SK-N-SH treated with all-trans-retinoic acid at 6 μM for 48 hours (cell line): Measurements from ENCODE around the gene HOMER1.

ENCODE experiments used
- ATAC-seq: fragments of 200-7000 bp; cut with Tn5 transposase; 3 replicates; pipeline ENCODE4 v1.9.1; 2020; ENCODE audit warnings: mild to moderate bottlenecking, moderate library complexity
- ARNTL ChIP-seq: fragments of 450-650 bp; formaldehyde crosslinking; IDR thresholded peaks from 2 replicates; pipeline ENCODE4 v1.5.0; 2020; ENCODE audit warnings: low read depth, mild to moderate bottlenecking, moderate library complexity, borderline replicate concordance
- BACH2 ChIP-seq: fragments of 250-450 bp; sonication (Bioruptor Pico); IDR thresholded peaks from 2 replicates; pipeline ENCODE4 v1.9.0; 2021; ENCODE audit warnings: mild to moderate bottlenecking, borderline replicate concordance
- CSDC2 ChIP-seq: fragments of 250-450 bp; sonication (Bioruptor Pico); IDR thresholded peaks from 2 replicates; pipeline ENCODE4 v1.5.0; 2020; ENCODE audit warnings: mild to moderate bottlenecking, moderate library complexity
- ESRRG ChIP-seq: fragments of 250-450 bp; sonication (Bioruptor Pico); IDR thresholded peaks from 2 replicates; pipeline ENCODE4 v1.6.1; 2021; ENCODE audit warnings: mild to moderate bottlenecking
- GLIS3 ChIP-seq: fragments of 250-450 bp; sonication (Bioruptor Pico); IDR thresholded peaks from 2 replicates; pipeline ENCODE4 v1.5.0; 2020; ENCODE audit warnings: mild to moderate bottlenecking, moderate library complexity
- ISL1 ChIP-seq: fragments of 250-450 bp; sonication (Bioruptor Pico); IDR thresholded peaks from 2 replicates; pipeline ENCODE4 v2.1.2; 2022; ENCODE audit warnings: mild to moderate bottlenecking, moderate library complexity
- OSR1 ChIP-seq: fragments of 250-450 bp; sonication (Bioruptor Pico); IDR thresholded peaks from 2 replicates; pipeline ENCODE4 v1.8.0; 2022; ENCODE audit warnings: moderate library complexity, mild to moderate bottlenecking, inconsistent platforms
- PPARA ChIP-seq: fragments of 250-450 bp; sonication (Bioruptor Pico); IDR thresholded peaks from 2 replicates; pipeline ENCODE4 v1.5.0; 2020; ENCODE audit warnings: mild to moderate bottlenecking, borderline replicate concordance
- RARB ChIP-seq: fragments of 250-450 bp; sonication (Bioruptor Pico); IDR thresholded peaks from 2 replicates; pipeline ENCODE4 v1.8.0; 2021; ENCODE audit warnings: mild to moderate bottlenecking, moderate library complexity
- SNAI2 ChIP-seq: fragments of 250-450 bp; sonication (Bioruptor Pico); IDR thresholded peaks from 2 replicates; pipeline ENCODE4 v1.5.0; 2020; ENCODE audit warnings: mild to moderate bottlenecking, moderate library complexity
- TCF4 ChIP-seq: fragments of 250-450 bp; sonication (Bioruptor Pico); IDR thresholded peaks from 2 replicates; pipeline ENCODE4 v1.8.0; 2021; ENCODE audit warnings: mild to moderate bottlenecking, moderate library complexity, borderline replicate concordance
- TOX ChIP-seq: fragments of 250-450 bp; sonication (Bioruptor Pico); IDR thresholded peaks from 2 replicates; pipeline ENCODE4 v1.8.0; 2021; ENCODE audit warnings: mild to moderate bottlenecking, moderate library complexity, borderline replicate concordance
- ZC3H10 ChIP-seq: fragments of 250-450 bp; sonication (Bioruptor Pico); IDR thresholded peaks from 2 replicates; pipeline ENCODE4 v1.5.1; 2021; ENCODE audit warnings: mild to moderate bottlenecking, moderate library complexity
- ZFP3 ChIP-seq: fragments of 250-450 bp; sonication (Bioruptor Pico); IDR thresholded peaks from 2 replicates; pipeline ENCODE4 v1.5.0; 2020; ENCODE audit warnings: mild to moderate bottlenecking, moderate library complexity
- ZFP30 ChIP-seq: fragments of 450-650 bp; formaldehyde crosslinking; IDR thresholded peaks from 2 replicates; pipeline ENCODE4 v1.5.0; 2022; ENCODE audit warnings: mild to moderate bottlenecking, moderate library complexity
- ZNF565 ChIP-seq: fragments of 450-650 bp; formaldehyde crosslinking; conservative IDR thresholded peaks from 2 replicates; pipeline ENCODE4 v1.5.0; 2020; ENCODE audit warnings: low read depth, mild to moderate bottlenecking, moderate library complexity
- ZNF8 ChIP-seq: fragments of 450-650 bp; formaldehyde crosslinking; IDR thresholded peaks from 2 replicates; pipeline ENCODE4 v1.5.0; 2020; ENCODE audit warnings: mild to moderate bottlenecking, moderate library complexity
- TF ChIP-seq, protein P1 (sequence below): fragments of 250-450 bp; sonication (Bioruptor Pico); IDR thresholded peaks from 2 replicates; pipeline ENCODE4 v1.5.1; 2020; ENCODE audit warnings: low read depth, mild to moderate bottlenecking, moderate library complexity
- TF ChIP-seq, protein P2 (sequence below): fragments of 250-450 bp; sonication (Bioruptor Pico); IDR thresholded peaks from 2 replicates; pipeline ENCODE4 v1.8.0; 2020; ENCODE audit warnings: mild to moderate bottlenecking, moderate library complexity, borderline replicate concordance
- TF ChIP-seq, protein P3 (sequence below): fragments of 250-450 bp; sonication (Bioruptor Pico); IDR thresholded peaks from 2 replicates; pipeline ENCODE4 v1.5.0; 2020; ENCODE audit warnings: mild to moderate bottlenecking, moderate library complexity
- TF ChIP-seq, protein P4 (sequence below): fragments of 250-450 bp; sonication (Bioruptor Pico); IDR thresholded peaks from 2 replicates; pipeline ENCODE4 v1.5.1; 2021; ENCODE audit warnings: mild to moderate bottlenecking, moderate library complexity

Gene HOMER1

DNA sequence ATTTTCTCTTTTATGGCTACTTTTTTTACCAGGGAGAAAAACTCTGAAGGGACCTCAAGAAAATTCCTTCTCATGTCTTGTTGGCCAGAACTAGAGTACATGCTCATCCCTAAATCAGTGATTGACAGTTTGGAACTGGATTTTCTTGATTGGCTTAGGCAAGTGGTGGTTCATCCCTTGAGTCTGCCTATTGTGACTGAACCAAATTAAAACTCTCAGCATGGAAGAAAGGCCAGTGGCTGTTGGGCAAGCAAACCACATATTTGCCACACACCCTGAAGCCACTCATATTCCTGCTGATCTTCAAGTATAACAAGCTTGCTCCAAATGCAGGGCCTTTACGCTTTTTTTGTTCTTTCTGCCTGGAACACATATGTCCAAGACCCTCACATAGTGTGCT, 7.2 kb upstream of the HOMER1 start:
- TF ChIP-seq, protein P1, sequence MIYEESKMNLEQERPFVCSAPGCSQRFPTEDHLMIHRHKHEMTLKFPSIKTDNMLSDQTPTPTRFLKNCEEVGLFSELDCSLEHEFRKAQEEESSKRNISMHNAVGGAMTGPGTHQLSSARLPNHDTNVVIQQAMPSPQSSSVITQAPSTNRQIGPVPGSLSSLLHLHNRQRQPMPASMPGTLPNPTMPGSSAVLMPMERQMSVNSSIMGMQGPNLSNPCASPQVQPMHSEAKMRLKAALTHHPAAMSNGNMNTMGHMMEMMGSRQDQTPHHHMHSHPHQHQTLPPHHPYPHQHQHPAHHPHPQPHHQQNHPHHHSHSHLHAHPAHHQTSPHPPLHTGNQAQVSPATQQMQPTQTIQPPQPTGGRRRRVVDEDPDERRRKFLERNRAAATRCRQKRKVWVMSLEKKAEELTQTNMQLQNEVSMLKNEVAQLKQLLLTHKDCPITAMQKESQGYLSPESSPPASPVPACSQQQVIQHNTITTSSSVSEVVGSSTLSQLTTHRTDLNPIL (CRISPR knock-in tag): no peak
- TF ChIP-seq RARB (CRISPR knock-in tag) (no peak), ZC3H10 (CRISPR knock-in tag) (no peak), TOX (CRISPR knock-in tag) (no peak), BACH2 (CRISPR knock-in tag) (no peak), OSR1 (CRISPR knock-in tag) (no peak), ARNTL (CRISPR knock-in tag) (no peak), ISL1 (no peak), ZFP3 (CRISPR knock-in tag) (no peak), TCF4 (CRISPR knock-in tag) (no peak), ZNF565 (CRISPR knock-in tag) (no peak), GLIS3 (CRISPR knock-in tag) (no peak), SNAI2 (CRISPR knock-in tag) (no peak), CSDC2 (CRISPR knock-in tag) (no peak), PPARA (CRISPR knock-in tag) (no peak)
- TF ChIP-seq, protein P2, sequence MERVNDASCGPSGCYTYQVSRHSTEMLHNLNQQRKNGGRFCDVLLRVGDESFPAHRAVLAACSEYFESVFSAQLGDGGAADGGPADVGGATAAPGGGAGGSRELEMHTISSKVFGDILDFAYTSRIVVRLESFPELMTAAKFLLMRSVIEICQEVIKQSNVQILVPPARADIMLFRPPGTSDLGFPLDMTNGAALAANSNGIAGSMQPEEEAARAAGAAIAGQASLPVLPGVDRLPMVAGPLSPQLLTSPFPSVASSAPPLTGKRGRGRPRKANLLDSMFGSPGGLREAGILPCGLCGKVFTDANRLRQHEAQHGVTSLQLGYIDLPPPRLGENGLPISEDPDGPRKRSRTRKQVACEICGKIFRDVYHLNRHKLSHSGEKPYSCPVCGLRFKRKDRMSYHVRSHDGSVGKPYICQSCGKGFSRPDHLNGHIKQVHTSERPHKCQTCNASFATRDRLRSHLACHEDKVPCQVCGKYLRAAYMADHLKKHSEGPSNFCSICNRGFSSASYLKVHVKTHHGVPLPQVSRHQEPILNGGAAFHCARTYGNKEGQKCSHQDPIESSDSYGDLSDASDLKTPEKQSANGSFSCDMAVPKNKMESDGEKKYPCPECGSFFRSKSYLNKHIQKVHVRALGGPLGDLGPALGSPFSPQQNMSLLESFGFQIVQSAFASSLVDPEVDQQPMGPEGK (CRISPR knock-in tag): no peak
- TF ChIP-seq, protein P3, sequence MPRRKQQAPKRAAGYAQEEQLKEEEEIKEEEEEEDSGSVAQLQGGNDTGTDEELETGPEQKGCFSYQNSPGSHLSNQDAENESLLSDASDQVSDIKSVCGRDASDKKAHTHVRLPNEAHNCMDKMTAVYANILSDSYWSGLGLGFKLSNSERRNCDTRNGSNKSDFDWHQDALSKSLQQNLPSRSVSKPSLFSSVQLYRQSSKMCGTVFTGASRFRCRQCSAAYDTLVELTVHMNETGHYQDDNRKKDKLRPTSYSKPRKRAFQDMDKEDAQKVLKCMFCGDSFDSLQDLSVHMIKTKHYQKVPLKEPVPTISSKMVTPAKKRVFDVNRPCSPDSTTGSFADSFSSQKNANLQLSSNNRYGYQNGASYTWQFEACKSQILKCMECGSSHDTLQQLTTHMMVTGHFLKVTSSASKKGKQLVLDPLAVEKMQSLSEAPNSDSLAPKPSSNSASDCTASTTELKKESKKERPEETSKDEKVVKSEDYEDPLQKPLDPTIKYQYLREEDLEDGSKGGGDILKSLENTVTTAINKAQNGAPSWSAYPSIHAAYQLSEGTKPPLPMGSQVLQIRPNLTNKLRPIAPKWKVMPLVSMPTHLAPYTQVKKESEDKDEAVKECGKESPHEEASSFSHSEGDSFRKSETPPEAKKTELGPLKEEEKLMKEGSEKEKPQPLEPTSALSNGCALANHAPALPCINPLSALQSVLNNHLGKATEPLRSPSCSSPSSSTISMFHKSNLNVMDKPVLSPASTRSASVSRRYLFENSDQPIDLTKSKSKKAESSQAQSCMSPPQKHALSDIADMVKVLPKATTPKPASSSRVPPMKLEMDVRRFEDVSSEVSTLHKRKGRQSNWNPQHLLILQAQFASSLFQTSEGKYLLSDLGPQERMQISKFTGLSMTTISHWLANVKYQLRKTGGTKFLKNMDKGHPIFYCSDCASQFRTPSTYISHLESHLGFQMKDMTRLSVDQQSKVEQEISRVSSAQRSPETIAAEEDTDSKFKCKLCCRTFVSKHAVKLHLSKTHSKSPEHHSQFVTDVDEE (CRISPR knock-in tag): no peak
- no peak for ATAC-seq

DNA sequence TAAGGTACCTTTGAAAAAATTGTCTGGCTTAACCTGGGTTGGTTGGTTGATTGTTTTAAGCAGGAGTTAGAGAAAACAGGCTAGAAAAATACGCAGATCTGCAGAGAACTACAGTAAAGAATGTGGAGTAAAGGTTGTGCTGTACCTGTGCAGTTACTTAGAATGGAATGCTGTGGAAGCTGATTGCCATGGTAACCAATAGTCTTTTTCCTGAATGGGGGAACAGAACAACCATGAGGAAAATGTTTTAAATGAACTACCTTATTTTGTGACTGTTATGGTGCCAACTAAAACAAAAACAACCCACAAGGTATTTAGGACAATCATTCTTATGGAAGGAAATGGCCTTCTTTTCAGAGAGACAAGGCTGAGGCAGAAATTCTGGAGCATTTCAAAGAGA, 4.8 kb upstream of the HOMER1 start:
- no peak for ATAC-seq
- TF ChIP-seq ZNF8 (CRISPR knock-in tag) (no peak), ZFP3 (CRISPR knock-in tag) (no peak), BACH2 (CRISPR knock-in tag) (no peak), PPARA (CRISPR knock-in tag) (no peak), SNAI2 (CRISPR knock-in tag) (no peak), ARNTL (CRISPR knock-in tag) (no peak), RARB (CRISPR knock-in tag) (no peak), OSR1 (CRISPR knock-in tag) (no peak), ZC3H10 (CRISPR knock-in tag) (no peak), TCF4 (CRISPR knock-in tag) (no peak), CSDC2 (CRISPR knock-in tag) (no peak), ISL1 (no peak), ESRRG (no peak)
- TF ChIP-seq, protein P1 (CRISPR knock-in tag): no peak
- TF ChIP-seq, protein P3 (CRISPR knock-in tag): no peak

DNA sequence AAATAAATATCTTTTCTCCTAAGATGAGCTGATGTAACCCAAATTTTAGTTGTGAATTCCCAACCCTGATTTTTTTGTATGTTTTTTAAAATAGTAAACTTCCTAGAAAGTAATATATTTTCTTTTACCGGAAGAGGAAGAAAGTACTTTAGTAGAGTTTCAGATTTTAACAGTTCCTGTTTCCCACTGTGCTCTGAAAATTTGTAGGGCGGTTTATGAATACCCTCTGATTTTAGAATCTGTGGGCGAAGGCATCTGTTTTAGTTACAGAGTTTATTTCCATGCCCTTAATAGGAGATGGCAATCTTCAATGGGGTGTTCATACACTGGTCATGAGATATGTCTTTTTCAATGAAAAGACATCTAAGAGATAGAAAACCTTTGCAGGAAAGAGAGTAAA, 3.7 kb upstream of the HOMER1 start:
- ATAC-seq: no peak
- TF ChIP-seq, protein P4, sequence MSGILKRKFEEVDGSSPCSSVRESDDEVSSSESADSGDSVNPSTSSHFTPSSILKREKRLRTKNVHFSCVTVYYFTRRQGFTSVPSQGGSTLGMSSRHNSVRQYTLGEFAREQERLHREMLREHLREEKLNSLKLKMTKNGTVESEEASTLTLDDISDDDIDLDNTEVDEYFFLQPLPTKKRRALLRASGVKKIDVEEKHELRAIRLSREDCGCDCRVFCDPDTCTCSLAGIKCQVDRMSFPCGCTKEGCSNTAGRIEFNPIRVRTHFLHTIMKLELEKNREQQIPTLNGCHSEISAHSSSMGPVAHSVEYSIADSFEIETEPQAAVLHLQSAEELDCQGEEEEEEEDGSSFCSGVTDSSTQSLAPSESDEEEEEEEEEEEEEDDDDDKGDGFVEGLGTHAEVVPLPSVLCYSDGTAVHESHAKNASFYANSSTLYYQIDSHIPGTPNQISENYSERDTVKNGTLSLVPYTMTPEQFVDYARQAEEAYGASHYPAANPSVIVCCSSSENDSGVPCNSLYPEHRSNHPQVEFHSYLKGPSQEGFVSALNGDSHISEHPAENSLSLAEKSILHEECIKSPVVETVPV: no peak
- TF ChIP-seq ESRRG: no peak
- no peak for TF ChIP-seq ZFP30 (CRISPR knock-in tag)
- TF ChIP-seq BACH2 (CRISPR knock-in tag): no peak
- TF ChIP-seq, protein P3 (CRISPR knock-in tag): no peak
